Caco-2 (cell line): Measurements from ENCODE around the gene METTL24. TPM values are rescaled to one million over a fixed set of nuclear protein-coding genes. Genes with fewer than 3 reads are reported as not detected.

Experiments used
- BruUV-seq: library from RNA; stranded (reverse); fragments of 400-500 nt; replicated peaks from 2 replicates; lab custom pipeline; 2021; lab: Mats Ljungman, UMichigan
- CTCF ChIA-PET: fragments of 300-600 bp; sonication (Branson Sonifier 250); formaldehyde crosslinking; loops from one replicate; lab custom pipeline; 2022; ENCODE audit warnings: antibody characterized with exemption; lab: Charles Lee
- POLR2A ChIA-PET: fragments of 300-600 bp; sonication (Branson Sonifier 250); formaldehyde crosslinking; loops from one replicate; lab custom pipeline; 2022; ENCODE audit warnings: antibody characterized with exemption; lab: Charles Lee
- DNase-seq, 2 experiments: peaks; one replicate each; pipeline versions ENCODE4 v3.0.0 to v3.0.0-alpha.2; 2020 to 2022
- H3K27me3 ChIP-seq: replicated peaks from 2 replicates; pipeline ENCODE4 v1.6.0; 2011; ENCODE audit warnings: low read length; ENCODE audit not compliant: control insufficient read depth, insufficient read depth
- H3K36me3 ChIP-seq: 2 replicates; pipeline ENCODE4 v1.5.1; 2011; ENCODE audit warnings: low read length; ENCODE audit not compliant: control insufficient read depth, insufficient read depth
- H3K4me1 ChIP-seq: fragments of 250-450 bp; sonication (Bioruptor Pico); 2 replicates; pipeline ENCODE4 v1.5.1; 2020; ENCODE audit warnings: mild to moderate bottlenecking
- H3K4me3 ChIP-seq: 2 replicates; pipeline ENCODE4 v1.5.1; 2011; ENCODE audit warnings: low read depth, mild to moderate bottlenecking, control low read depth, low read length
- H3K9me3 ChIP-seq: fragments of 250-450 bp; sonication (Bioruptor Pico); 2 replicates; pipeline ENCODE4 v1.5.1; 2020; ENCODE audit warnings: mild to moderate bottlenecking, moderate library complexity
- H3K27ac Mint-ChIP-seq: one replicate; pipeline ENCODE4 v1.8.0; 2022; ENCODE audit warnings: mixed read lengths; ENCODE audit not compliant: unreplicated experiment
- H3K27me3 Mint-ChIP-seq: one replicate; pipeline ENCODE4 v1.8.0; 2022; ENCODE audit warnings: mixed read lengths; ENCODE audit not compliant: insufficient read depth, unreplicated experiment
- H3K36me3 Mint-ChIP-seq: one replicate; pipeline ENCODE4 v1.8.0; 2022; ENCODE audit warnings: mild to moderate bottlenecking, mixed read lengths; ENCODE audit not compliant: insufficient read depth, unreplicated experiment
- H3K4me1 Mint-ChIP-seq: one replicate; pipeline ENCODE4 v1.8.0; 2022; ENCODE audit warnings: low read depth, mixed read lengths; ENCODE audit not compliant: unreplicated experiment
- H3K4me3 Mint-ChIP-seq: one replicate; pipeline ENCODE4 v1.8.0; 2022; ENCODE audit warnings: mild to moderate bottlenecking, moderate library complexity, mixed read lengths; ENCODE audit not compliant: unreplicated experiment
- H3K9me3 Mint-ChIP-seq: one replicate; pipeline ENCODE4 v1.8.0; 2022; ENCODE audit warnings: mixed read lengths; ENCODE audit not compliant: unreplicated experiment
- CTCF ChIP-seq, 2 experiments: fragments of 200-600 bp in 1 of 2; IDR thresholded peaks; 1 replicate in 1 of 2; 2 replicates in 1 of 2; pipeline versions ENCODE4 v1.5.1 to v1.8.0; 2011 to 2022; ENCODE audit warnings: antibody characterized with exemption in 1 of 2, control low read depth in 1 of 2, inconsistent platforms in 1 of 2, low read depth in 1 of 2, low read length in 1 of 2, mild to moderate bottlenecking in 1 of 2, moderate library complexity in 1 of 2; ENCODE audit not compliant: insufficient read depth in 1 of 2, severe bottlenecking in 1 of 2, unreplicated experiment in 1 of 2
- intact Hi-C: fragments of 100-400 bp; cut with micrococcal nuclease; formaldehyde crosslinking; loops from one replicate; pipeline ENCODE4 v1.10.0; 2022; ENCODE audit not compliant: unreplicated experiment
- total RNA-seq: library from RNA; stranded (reverse); gene quantifications from 2 replicates; pipeline ENCODE4 v1.2.3, GENCODE V29; 2022

METTL24 gene
- total RNA-seq, 1 experiment from 2014 or later: not detected

- H3K9me3 ChIP-seq: no peaks in the 10 kb centered on the region
- Mint-ChIP-seq H3K4me1 (peaks cover 7% of the 10 kb centered on the region), H3K36me3 (no peaks in the 10 kb centered on the region), H3K9me3 (no peaks in the 10 kb centered on the region), H3K27ac (no peak overlapping the region), H3K4me3 (no peak overlapping the region), H3K27me3 (peaks cover 7% of the 10 kb centered on the region)
- CTCF ChIA-PET: interaction anchor here (0.5 to 1.8 kb wide), 4 partner anchors 27 to 102 kb away, joined by 3 to 8 read pairs (median 4); no protein-coding TSS in a partner anchor
- no peaks in the 10 kb centered on the region for H3K27me3 ChIP-seq
- DNase-seq: peak in 1 of 2 experiments; percentile 36
- no peak overlapping the region for H3K4me3 ChIP-seq
- intact Hi-C loops: no loop called here
- no peak for TF ChIP-seq CTCF (IDR thresholded peaks at IDR 0.05; ENCODE audit: insufficient read depth in 1 of 2, low read depth in 1 of 2, low read length in 1 of 2, severe bottlenecking in 1 of 2, unreplicated experiment in 1 of 2)
- no peaks in the 10 kb centered on the region for H3K36me3 ChIP-seq
- H3K4me1 ChIP-seq: peaks cover 12% of the 10 kb centered on the region
- POLR2A ChIA-PET: no interaction called here
- no TSS peak for BruUV-seq
Measured at GRCh38 chr6:110287462-110288341, 70.4 kb downstream of the METTL24 start.

- no peak overlapping the region for H3K4me3 Mint-ChIP-seq
- ChIA-PET POLR2A (no interaction called here), CTCF (no interaction called here)
- no peaks in the 10 kb centered on the region for H3K9me3 ChIP-seq
- H3K4me1 ChIP-seq: peaks cover 12% of the 10 kb centered on the region
- BruUV-seq: no TSS peak
- peaks cover 5% of the 10 kb centered on the region for H3K27me3 Mint-ChIP-seq
- TF ChIP-seq CTCF (IDR thresholded peaks at IDR 0.05; ENCODE audit: insufficient read depth in 1 of 2, low read depth in 1 of 2, low read length in 1 of 2, severe bottlenecking in 1 of 2, unreplicated experiment in 1 of 2): no peak
- no peak overlapping the region for H3K27ac Mint-ChIP-seq
- no peaks in the 10 kb centered on the region for H3K27me3 ChIP-seq
- no peaks in the 10 kb centered on the region for H3K36me3 ChIP-seq
- intact Hi-C loops: no loop called here
- no peaks in the 10 kb centered on the region for H3K9me3 Mint-ChIP-seq
- no peak for DNase-seq
- H3K4me3 ChIP-seq: no peak overlapping the region
- peaks cover 7% of the 10 kb centered on the region for H3K4me1 Mint-ChIP-seq
- no peaks in the 10 kb centered on the region for H3K36me3 Mint-ChIP-seq
Measured at GRCh38 chr6:110285306-110286060, 72.7 kb downstream of the METTL24 start.

GRCh38 chr6:110284855-110285254 lies 73.3 kb downstream of the METTL24 start:
- H3K36me3 ChIP-seq: no peaks in the 10 kb centered on the region
- Mint-ChIP-seq H3K36me3 (no peaks in the 10 kb centered on the region), H3K4me1 (peaks cover 7% of the 10 kb centered on the region), H3K9me3 (no peaks in the 10 kb centered on the region), H3K27ac (no peak overlapping the region), H3K27me3 (peaks cover 5% of the 10 kb centered on the region), H3K4me3 (no peak overlapping the region)
- H3K4me3 ChIP-seq: no peak overlapping the region
- H3K4me1 ChIP-seq: peaks cover 12% of the 10 kb centered on the region
- TF ChIP-seq CTCF (IDR thresholded peaks at IDR 0.05; ENCODE audit: insufficient read depth in 1 of 2, low read depth in 1 of 2, low read length in 1 of 2, severe bottlenecking in 1 of 2, unreplicated experiment in 1 of 2): no peak
- CTCF ChIA-PET: no interaction called here
- H3K9me3 ChIP-seq: no peaks in the 10 kb centered on the region
- no TSS peak for BruUV-seq
- no peaks in the 10 kb centered on the region for H3K27me3 ChIP-seq
- intact Hi-C loops: no loop called here
- no peak for DNase-seq
- POLR2A ChIA-PET: no interaction called here
